Glomerular visceral epithelial cell (primary cell): ENCODE measurements around the gene AANAT.

Experiments
- DNase-seq: peaks from one replicate; pipeline ENCODE4 v3.0.0-alpha.2; 2016; ENCODE audit errors: extremely low spot score

The AANAT gene

GRCh38 chr17:76442341-76443338 lies 24.8 kb upstream of the AANAT start:
- no peak for DNase-seq

GRCh38 chr17:76444518-76445311 lies 22.7 kb upstream of the AANAT start:
- DNase-seq: peak; percentile 36

- DNase-seq: no peak
Observed at GRCh38 chr17:76445697-76446448, 21.5 kb upstream of the AANAT start.

- DNase-seq: peak; percentile 82
Observed at GRCh38 chr17:76446449-76447231, 20.8 kb upstream of the AANAT start.

GRCh38 chr17:76447931-76448652 lies 19.3 kb upstream of the AANAT start:
- DNase-seq: no peak

- no peak for DNase-seq
Observed at GRCh38 chr17:76449126-76449525, 18.3 kb upstream of the AANAT start.

GRCh38 chr17:76451506-76451905 lies 15.9 kb upstream of the AANAT start:
- DNase-seq: no peak

GRCh38 chr17:76452127-76452659 lies 15.2 kb upstream of the AANAT start:
- no peak for DNase-seq

GRCh38 chr17:76452660-76453430 lies 14.6 kb upstream of the AANAT start, which contains the start of gene UBE2O:
TSS of gene UBE2O (minus strand) at chr17:76453152. CDS start at chr17:76453141, 11 bp downstream.
- DNase-seq: peak; percentile 89

GRCh38 chr17:76453431-76453743 lies 14.0 kb upstream of the AANAT start:
- DNase-seq: no peak

- DNase-seq: peak; percentile 70
Observed at GRCh38 chr17:76458580-76459490, 8.6 kb upstream of the AANAT start.

- DNase-seq: no peak
Observed at GRCh38 chr17:76459674-76460073, 7.7 kb upstream of the AANAT start.

- no peak for DNase-seq
Observed at GRCh38 chr17:76461765-76462555, 5.4 kb upstream of the AANAT start.

GRCh38 chr17:76462556-76463290 lies 4.7 kb upstream of the AANAT start:
- DNase-seq: no peak

GRCh38 chr17:76466775-76467130 lies 650 bp upstream of the AANAT start:
- DNase-seq: no peak

- no peak for DNase-seq
Observed at GRCh38 chr17:76467809-76468633, 618 bp downstream of the AANAT start.
